Bone marrow (tissue), 2 donors: ENCODE results near the gene PADI2.

Experiments used
- DNase-seq, 2 donors: peaks; one replicate each; lab custom pipeline; 2025; lab: John Stamatoyannopoulos, UW

PADI2 gene

GRCh38 chr1:17018849-17019248 lies 100.4 kb downstream of the PADI2 start:
- DNase-seq = no peak

- no peak for DNase-seq
Measured at GRCh38 chr1:17017435-17017834, 101.8 kb downstream of the PADI2 start.
